ENCODE results near the gene PTPRCAP. TPM values are rescaled to one million over a fixed set of nuclear protein-coding genes. Genes with fewer than 3 reads are reported as not detected.

The PTPRCAP gene
- total and polyA plus RNA-seq, 9 of the 15 experiments (the other 6 are each of a cell fraction or from before 2014, with no cell fraction given), result 0.22 to 2.0 (median 1.1) TPM; not detected in 4

DNA sequence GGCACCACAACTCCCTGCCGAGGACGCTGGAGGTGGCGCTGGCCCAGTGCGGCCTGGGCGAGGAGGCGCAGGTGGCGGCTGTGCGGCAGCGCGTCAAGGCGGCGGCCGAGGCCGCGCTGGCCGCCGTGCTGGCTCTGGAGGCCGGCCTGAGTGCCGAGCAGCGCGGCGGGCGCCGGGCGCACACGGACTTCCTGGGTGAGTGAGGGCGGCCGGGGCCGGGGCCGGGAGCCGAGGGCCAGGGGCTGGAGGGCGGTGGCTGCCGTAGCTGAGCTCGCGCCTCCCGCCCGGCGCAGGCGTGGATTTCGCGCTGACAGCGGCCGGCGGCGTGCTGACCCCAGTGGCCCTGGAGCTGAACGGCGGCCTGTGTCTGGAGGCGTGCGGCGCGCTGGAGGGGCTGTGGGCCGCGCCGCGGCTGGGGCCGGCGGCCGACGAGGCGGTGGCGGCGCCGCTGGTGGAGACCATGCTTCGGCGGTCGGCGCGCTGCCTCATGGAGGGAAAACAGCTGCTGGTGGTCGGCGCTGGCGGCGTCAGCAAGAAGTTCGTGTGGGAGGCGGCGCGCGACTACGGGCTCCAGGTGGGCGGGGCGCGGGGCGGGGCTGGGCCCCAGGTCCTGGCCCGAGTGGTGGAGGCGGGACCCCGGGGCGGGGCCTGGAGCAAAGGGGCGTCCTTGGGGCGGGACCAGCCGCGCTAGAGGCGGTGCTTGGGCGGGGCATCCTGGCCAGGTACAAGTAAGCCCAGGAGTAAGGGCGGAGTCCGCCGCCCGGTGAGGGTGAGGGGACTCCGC lies 16.6 kb downstream of the PTPRCAP start (continued):
- TF ChIP-seq KDM5B (IDR thresholded peaks at IDR 0.05; ENCODE audit: insufficient replicate concordance, low read depth, low read length), result peak; percentile 65
- no peak for TF ChIP-seq STAG1 (CRISPR knock-in tag; IDR thresholded peaks at IDR 0.05; ENCODE audit: borderline replicate concordance)
- TF ChIP-seq, protein P1, sequence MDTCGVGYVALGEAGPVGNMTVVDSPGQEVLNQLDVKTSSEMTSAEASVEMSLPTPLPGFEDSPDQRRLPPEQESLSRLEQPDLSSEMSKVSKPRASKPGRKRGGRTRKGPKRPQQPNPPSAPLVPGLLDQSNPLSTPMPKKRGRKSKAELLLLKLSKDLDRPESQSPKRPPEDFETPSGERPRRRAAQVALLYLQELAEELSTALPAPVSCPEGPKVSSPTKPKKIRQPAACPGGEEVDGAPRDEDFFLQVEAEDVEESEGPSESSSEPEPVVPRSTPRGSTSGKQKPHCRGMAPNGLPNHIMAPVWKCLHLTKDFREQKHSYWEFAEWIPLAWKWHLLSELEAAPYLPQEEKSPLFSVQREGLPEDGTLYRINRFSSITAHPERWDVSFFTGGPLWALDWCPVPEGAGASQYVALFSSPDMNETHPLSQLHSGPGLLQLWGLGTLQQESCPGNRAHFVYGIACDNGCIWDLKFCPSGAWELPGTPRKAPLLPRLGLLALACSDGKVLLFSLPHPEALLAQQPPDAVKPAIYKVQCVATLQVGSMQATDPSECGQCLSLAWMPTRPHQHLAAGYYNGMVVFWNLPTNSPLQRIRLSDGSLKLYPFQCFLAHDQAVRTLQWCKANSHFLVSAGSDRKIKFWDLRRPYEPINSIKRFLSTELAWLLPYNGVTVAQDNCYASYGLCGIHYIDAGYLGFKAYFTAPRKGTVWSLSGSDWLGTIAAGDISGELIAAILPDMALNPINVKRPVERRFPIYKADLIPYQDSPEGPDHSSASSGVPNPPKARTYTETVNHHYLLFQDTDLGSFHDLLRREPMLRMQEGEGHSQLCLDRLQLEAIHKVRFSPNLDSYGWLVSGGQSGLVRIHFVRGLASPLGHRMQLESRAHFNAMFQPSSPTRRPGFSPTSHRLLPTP (IDR thresholded peaks at IDR 0.05; ENCODE audit: borderline replicate concordance, extremely low read depth, insufficient read length), result no peak
- TF ChIP-seq ZNF134 (CRISPR knock-in tag; conservative IDR thresholded peaks at IDR 0.05), result no peak
- TF ChIP-seq, protein P2, sequence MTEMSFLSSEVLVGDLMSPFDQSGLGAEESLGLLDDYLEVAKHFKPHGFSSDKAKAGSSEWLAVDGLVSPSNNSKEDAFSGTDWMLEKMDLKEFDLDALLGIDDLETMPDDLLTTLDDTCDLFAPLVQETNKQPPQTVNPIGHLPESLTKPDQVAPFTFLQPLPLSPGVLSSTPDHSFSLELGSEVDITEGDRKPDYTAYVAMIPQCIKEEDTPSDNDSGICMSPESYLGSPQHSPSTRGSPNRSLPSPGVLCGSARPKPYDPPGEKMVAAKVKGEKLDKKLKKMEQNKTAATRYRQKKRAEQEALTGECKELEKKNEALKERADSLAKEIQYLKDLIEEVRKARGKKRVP (CRISPR knock-in tag; IDR thresholded peaks at IDR 0.05), result no peak
- no peak for TF ChIP-seq ZC3H8 (IDR thresholded peaks at IDR 0.05)
- TF ChIP-seq, protein P3, sequence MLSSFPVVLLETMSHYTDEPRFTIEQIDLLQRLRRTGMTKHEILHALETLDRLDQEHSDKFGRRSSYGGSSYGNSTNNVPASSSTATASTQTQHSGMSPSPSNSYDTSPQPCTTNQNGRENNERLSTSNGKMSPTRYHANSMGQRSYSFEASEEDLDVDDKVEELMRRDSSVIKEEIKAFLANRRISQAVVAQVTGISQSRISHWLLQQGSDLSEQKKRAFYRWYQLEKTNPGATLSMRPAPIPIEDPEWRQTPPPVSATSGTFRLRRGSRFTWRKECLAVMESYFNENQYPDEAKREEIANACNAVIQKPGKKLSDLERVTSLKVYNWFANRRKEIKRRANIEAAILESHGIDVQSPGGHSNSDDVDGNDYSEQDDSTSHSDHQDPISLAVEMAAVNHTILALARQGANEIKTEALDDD (IDR thresholded peaks at IDR 0.05), result no peak
- TF ChIP-seq, protein P4, sequence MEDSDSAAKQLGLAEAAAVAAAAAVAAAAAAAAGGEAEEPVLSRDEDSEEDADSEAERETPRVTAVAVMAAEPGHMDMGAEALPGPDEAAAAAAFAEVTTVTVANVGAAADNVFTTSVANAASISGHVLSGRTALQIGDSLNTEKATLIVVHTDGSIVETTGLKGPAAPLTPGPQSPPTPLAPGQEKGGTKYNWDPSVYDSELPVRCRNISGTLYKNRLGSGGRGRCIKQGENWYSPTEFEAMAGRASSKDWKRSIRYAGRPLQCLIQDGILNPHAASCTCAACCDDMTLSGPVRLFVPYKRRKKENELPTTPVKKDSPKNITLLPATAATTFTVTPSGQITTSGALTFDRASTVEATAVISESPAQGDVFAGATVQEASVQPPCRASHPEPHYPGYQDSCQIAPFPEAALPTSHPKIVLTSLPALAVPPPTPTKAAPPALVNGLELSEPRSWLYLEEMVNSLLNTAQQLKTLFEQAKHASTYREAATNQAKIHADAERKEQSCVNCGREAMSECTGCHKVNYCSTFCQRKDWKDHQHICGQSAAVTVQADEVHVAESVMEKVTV (CRISPR knock-in tag; IDR thresholded peaks at IDR 0.05), result no peak
- TF ChIP-seq, protein P5, sequence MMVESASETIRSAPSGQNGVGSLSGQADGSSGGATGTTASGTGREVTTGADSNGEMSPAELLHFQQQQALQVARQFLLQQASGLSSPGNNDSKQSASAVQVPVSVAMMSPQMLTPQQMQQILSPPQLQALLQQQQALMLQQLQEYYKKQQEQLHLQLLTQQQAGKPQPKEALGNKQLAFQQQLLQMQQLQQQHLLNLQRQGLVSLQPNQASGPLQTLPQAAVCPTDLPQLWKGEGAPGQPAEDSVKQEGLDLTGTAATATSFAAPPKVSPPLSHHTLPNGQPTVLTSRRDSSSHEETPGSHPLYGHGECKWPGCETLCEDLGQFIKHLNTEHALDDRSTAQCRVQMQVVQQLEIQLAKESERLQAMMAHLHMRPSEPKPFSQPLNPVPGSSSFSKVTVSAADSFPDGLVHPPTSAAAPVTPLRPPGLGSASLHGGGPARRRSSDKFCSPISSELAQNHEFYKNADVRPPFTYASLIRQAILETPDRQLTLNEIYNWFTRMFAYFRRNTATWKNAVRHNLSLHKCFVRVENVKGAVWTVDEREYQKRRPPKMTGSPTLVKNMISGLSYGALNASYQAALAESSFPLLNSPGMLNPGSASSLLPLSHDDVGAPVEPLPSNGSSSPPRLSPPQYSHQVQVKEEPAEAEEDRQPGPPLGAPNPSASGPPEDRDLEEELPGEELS (CRISPR knock-in tag; IDR thresholded peaks at IDR 0.05; ENCODE audit: borderline replicate concordance), result no peak
- peak; percentile 68 to 78; a peak in 2 of 4 replicates for TF ChIP-seq MAZ (CRISPR knock-in tag; conservative IDR thresholded peaks at IDR 0.05 in 1 of 2, IDR thresholded peaks at IDR 0.05 in 1 of 2)
